Measurements from ENCODE around the gene FBXL17.

The FBXL17 gene

DNA sequence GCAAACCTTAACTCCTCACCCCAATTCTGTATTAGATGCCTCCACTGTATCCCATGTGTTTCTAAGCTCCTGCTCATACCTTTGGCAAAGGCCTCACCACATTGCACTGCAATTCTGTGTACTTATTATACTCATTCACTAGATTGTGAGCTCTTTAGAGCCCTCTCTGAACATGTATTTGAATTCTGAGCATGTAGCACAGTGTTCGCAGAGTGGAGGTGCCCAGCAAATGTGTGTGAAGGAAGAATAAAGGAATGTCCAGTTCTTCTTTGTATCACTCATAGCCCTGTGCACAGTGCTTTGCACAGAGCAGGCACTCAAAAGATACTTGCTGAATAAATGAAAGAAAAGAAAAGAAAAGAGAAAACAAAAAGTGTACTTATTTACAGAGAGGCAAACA is 410.1 kb downstream of the FBXL17 start:
- TF ChIP-seq ZFX (IDR thresholded peaks at IDR 0.05; ENCODE audit: borderline replicate concordance): no peak
- no peak for TF ChIP-seq CTCF (IDR thresholded peaks at IDR 0.05)
- no peak overlapping the region for H3K27ac ChIP-seq

- TF ChIP-seq CTCF (IDR thresholded peaks at IDR 0.05) (no peak), ZFX (IDR thresholded peaks at IDR 0.05; ENCODE audit: borderline replicate concordance) (no peak)
- no peak overlapping the region for H3K27ac ChIP-seq
Observed at GRCh38 chr5:107969847-107970246, 412.1 kb downstream of the FBXL17 start.

- TF ChIP-seq ZFX (IDR thresholded peaks at IDR 0.05; ENCODE audit: borderline replicate concordance): no peak
- no peak for TF ChIP-seq CTCF (IDR thresholded peaks at IDR 0.05)
- H3K27ac ChIP-seq: no peak overlapping the region
Observed at GRCh38 chr5:107968998-107969397, 412.9 kb downstream of the FBXL17 start.

GRCh38 chr5:107968406-107968843 is 413.5 kb downstream of the FBXL17 start:
- no peak overlapping the region for H3K27ac ChIP-seq
- TF ChIP-seq ZFX (IDR thresholded peaks at IDR 0.05; ENCODE audit: borderline replicate concordance) (no peak), CTCF (IDR thresholded peaks at IDR 0.05) (no peak)

DNA sequence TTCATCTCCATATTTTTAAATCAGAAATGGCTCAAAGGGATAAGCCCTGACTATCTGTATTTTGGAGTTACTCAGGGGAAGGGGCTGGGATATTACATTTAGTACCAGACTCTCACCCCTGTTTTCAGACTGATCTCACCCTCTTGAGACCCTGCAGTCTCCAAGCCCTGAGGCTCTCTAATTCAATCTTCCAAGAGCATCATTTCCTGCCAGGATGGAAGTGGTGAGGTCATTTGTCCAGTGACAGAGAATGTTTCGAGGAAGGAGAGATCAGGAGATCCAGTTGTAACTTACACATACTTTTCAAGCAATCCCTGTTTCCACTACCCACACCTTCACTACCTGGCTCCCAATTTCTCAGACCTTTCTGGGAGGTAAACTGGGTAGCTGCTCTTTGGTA is 415.7 kb downstream of the FBXL17 start:
- no peak for TF ChIP-seq CTCF (IDR thresholded peaks at IDR 0.05)
- TF ChIP-seq ZFX (IDR thresholded peaks at IDR 0.05; ENCODE audit: borderline replicate concordance): no peak
- no peak overlapping the region for H3K27ac ChIP-seq

DNA sequence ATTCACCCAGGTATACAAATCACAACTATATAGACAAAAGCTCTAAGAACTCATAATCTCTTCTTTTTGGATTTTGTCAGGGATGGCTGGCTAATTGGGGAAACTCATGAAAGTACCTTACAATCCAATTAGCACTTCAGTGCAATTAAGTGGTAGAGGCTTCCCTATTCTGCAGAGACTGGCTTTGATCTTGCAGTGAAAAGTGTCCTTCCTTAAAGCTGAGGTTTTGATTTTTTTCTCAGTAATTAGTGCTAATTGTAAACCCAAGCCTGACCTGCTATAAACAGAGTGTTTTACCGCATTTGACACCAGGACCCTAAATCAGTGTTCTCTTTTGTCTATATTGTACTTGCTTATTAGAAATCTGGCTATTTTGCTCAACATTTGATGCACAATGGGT is 417.2 kb downstream of the FBXL17 start:
- no peak overlapping the region for H3K27ac ChIP-seq
- TF ChIP-seq CTCF (IDR thresholded peaks at IDR 0.05): no peak
- TF ChIP-seq ZFX (IDR thresholded peaks at IDR 0.05; ENCODE audit: borderline replicate concordance): no peak

- no peak overlapping the region for H3K27ac ChIP-seq
- no peak for TF ChIP-seq CTCF (IDR thresholded peaks at IDR 0.05)
Observed at GRCh38 chr5:107959573-107960279, 422.2 kb downstream of the FBXL17 start.

Measured in 22Rv1 (cell line).